ENCODE data around the gene MACROD2. TPM values are rescaled to one million over a fixed set of nuclear protein-coding genes. Genes with fewer than 3 reads are reported as not detected.

Gene MACROD2
- total RNA-seq, 1 experiment from 2014 or later, result 1.4 TPM

DNA sequence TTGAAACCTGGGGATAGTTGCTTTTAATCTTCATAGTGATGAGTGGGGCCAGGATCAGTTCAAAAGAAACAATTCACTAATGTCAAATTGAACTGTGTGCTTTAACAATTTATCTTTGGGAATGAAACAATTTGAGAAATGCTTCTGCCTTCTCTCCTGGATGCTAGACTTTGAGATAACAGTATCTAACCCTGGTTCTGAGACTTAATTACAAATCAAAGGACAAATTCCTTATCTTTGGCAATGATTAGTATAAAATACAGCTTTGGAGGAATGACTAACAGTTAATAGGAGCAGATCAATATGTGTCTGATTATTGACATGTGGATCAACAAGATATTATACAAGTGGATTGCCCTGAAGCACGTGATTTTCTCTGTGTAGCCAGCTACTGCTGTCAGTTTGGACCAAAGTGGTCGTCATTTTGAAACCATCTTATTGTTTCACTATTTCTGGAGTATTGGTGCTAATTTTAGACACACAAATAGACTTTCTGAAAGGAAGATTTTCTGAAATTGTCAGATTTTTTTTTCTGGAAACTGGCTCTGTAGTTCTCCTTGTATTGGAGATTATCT is 348.3 kb downstream of the MACROD2 start:
- Histone ChIP-seq H3K36me3 (ENCODE audit: insufficient read depth, low read length, poor library complexity, severe bottlenecking) (no peaks in the 10 kb centered on the region), H3K9me3 (ENCODE audit: low read depth, low read length, poor library complexity, severe bottlenecking) (no peaks in the 10 kb centered on the region), H3K4me1 (ENCODE audit: insufficient read depth, low read length, poor library complexity, severe bottlenecking) (no peaks in the 10 kb centered on the region), H3K27me3 (replicated peaks; ENCODE audit: insufficient read depth, low read depth, low read length, poor library complexity) (no peaks in the 10 kb centered on the region), H3K4me3 (ENCODE audit: low read depth, low read length, poor library complexity, severe bottlenecking) (no peak overlapping the region), H3K27ac (ENCODE audit: low read depth, low read length, poor library complexity, severe bottlenecking) (no peak overlapping the region)
- POLR2A ChIA-PET (ENCODE audit: low non-redundant PET), result no interaction called here
- no peak for DNase-seq (ENCODE audit: low spot score)
- intact Hi-C loops (cut with micrococcal nuclease; ENCODE audit: unreplicated experiment), result no loop called here
- TF ChIP-seq, protein P1, sequence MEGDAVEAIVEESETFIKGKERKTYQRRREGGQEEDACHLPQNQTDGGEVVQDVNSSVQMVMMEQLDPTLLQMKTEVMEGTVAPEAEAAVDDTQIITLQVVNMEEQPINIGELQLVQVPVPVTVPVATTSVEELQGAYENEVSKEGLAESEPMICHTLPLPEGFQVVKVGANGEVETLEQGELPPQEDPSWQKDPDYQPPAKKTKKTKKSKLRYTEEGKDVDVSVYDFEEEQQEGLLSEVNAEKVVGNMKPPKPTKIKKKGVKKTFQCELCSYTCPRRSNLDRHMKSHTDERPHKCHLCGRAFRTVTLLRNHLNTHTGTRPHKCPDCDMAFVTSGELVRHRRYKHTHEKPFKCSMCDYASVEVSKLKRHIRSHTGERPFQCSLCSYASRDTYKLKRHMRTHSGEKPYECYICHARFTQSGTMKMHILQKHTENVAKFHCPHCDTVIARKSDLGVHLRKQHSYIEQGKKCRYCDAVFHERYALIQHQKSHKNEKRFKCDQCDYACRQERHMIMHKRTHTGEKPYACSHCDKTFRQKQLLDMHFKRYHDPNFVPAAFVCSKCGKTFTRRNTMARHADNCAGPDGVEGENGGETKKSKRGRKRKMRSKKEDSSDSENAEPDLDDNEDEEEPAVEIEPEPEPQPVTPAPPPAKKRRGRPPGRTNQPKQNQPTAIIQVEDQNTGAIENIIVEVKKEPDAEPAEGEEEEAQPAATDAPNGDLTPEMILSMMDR (conservative IDR thresholded peaks at IDR 0.05; ENCODE audit: low read depth, low read length), result no peak
- TF ChIP-seq EZH2 (IDR thresholded peaks at IDR 0.05; ENCODE audit: borderline replicate concordance, low read depth, low read length, poor library complexity, severe bottlenecking), result no peak
- CTCF ChIA-PET, result no interaction called here
- BruUV-seq (replicated peaks), result no TSS peak

DNA sequence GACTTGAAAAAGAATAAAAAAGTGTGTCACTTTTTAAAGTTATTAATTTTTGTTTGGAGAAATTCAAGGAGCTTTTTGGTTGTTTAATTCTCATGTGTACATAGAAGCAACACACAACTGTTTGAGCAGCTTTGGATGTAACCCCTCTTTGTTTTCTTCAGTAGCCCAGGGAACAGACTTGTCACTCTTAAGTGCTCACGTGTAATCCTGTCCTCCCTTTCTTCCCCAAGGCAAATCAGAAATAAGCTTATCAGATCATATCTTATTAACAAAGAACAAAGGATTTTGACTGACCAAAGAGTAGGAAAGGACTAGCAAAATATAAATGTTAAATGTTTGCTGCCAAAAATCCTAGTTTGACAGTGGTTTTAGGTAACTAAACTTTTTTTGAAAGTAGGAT is 349.4 kb downstream of the MACROD2 start:
- Histone ChIP-seq H3K4me3 (ENCODE audit: low read depth, low read length, poor library complexity, severe bottlenecking) (no peak overlapping the region), H3K9me3 (ENCODE audit: low read depth, low read length, poor library complexity, severe bottlenecking) (no peaks in the 10 kb centered on the region), H3K27ac (ENCODE audit: low read depth, low read length, poor library complexity, severe bottlenecking) (no peak overlapping the region), H3K4me1 (ENCODE audit: insufficient read depth, low read length, poor library complexity, severe bottlenecking) (no peaks in the 10 kb centered on the region), H3K27me3 (replicated peaks; ENCODE audit: insufficient read depth, low read depth, low read length, poor library complexity) (no peaks in the 10 kb centered on the region), H3K36me3 (ENCODE audit: insufficient read depth, low read length, poor library complexity, severe bottlenecking) (no peaks in the 10 kb centered on the region)
- ChIA-PET CTCF (no interaction called here), POLR2A (ENCODE audit: low non-redundant PET) (no interaction called here)
- BruUV-seq (replicated peaks), result no TSS peak
- intact Hi-C loops (cut with micrococcal nuclease; ENCODE audit: unreplicated experiment), result no loop called here
- DNase-seq (ENCODE audit: low spot score), result no peak
- TF ChIP-seq, protein P1 (conservative IDR thresholded peaks at IDR 0.05; ENCODE audit: low read depth, low read length), result no peak
- no peak for TF ChIP-seq EZH2 (IDR thresholded peaks at IDR 0.05; ENCODE audit: borderline replicate concordance, low read depth, low read length, poor library complexity, severe bottlenecking)

DNA sequence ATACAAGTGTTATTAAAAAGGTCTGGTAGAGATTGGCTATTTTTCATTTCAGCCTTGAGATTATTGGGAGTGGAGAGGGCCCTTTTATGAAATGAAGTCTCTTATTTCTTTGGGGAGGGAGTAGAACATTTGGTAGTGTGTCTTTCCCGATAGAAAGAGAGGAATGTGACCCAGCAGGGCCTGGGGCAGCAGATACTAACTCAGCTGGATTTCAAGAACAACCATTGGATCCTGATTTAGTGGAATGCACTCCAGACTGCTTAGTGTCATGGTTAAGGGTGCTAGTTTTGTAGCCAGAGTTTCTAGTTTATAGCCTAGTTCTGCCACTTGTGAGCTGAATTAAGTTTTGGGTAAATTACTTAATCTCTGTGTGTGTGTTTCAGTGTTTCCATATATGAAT is 360.5 kb downstream of the MACROD2 start:
- CTCF ChIA-PET, result no interaction called here

More for the DNA sequence above, 360.5 kb downstream of the MACROD2 start:
- H3K27ac ChIP-seq (ENCODE audit: low read depth, low read length, poor library complexity, severe bottlenecking), result no peak overlapping the region
- intact Hi-C loops (cut with micrococcal nuclease; ENCODE audit: unreplicated experiment), result no loop called here
- no peaks in the 10 kb centered on the region for H3K36me3 ChIP-seq (ENCODE audit: insufficient read depth, low read length, poor library complexity, severe bottlenecking)
- DNase-seq (ENCODE audit: low spot score), result no peak
- no TSS peak for BruUV-seq (replicated peaks)
- no peaks in the 10 kb centered on the region for H3K27me3 ChIP-seq (replicated peaks; ENCODE audit: insufficient read depth, low read depth, low read length, poor library complexity)
- no peak overlapping the region for H3K4me3 ChIP-seq (ENCODE audit: low read depth, low read length, poor library complexity, severe bottlenecking)
- TF ChIP-seq, protein P1 (conservative IDR thresholded peaks at IDR 0.05; ENCODE audit: low read depth, low read length), result no peak
- no peak for TF ChIP-seq EZH2 (IDR thresholded peaks at IDR 0.05; ENCODE audit: borderline replicate concordance, low read depth, low read length, poor library complexity, severe bottlenecking)
- H3K9me3 ChIP-seq (ENCODE audit: low read depth, low read length, poor library complexity, severe bottlenecking), result peaks cover 3% of the 10 kb centered on the region
- POLR2A ChIA-PET (ENCODE audit: low non-redundant PET), result no interaction called here
- H3K4me1 ChIP-seq (ENCODE audit: insufficient read depth, low read length, poor library complexity, severe bottlenecking), result no peaks in the 10 kb centered on the region
